MCF 10A (cell line): ENCODE measurements around the gene KITLG. TPM values are rescaled to one million over a fixed set of nuclear protein-coding genes. Genes with fewer than 3 reads are reported as not detected.

Experiments
- BruUV-seq: library from RNA; stranded (reverse); fragments of 400-500 nt; replicated peaks from 2 replicates; lab custom pipeline; 2021; lab: Mats Ljungman, UMichigan
- CTCF ChIA-PET: fragments of 300-600 bp; sonication (Branson Sonifier 250); formaldehyde crosslinking; extraction: SDS; loops from one replicate; lab custom pipeline; 2021; ENCODE audit warnings: antibody characterized with exemption, inconsistent platforms; lab: Yijun Ruan, JAX
- POLR2A ChIA-PET: fragments of 300-600, 350-650 bp; sonication (Branson Sonifier 250); formaldehyde crosslinking; extraction: SDS; loops from one replicate; lab custom pipeline; 2020; ENCODE audit warnings: antibody characterized with exemption, inconsistent platforms; lab: Yijun Ruan, JAX
- DNase-seq: peaks from one replicate; pipeline ENCODE4 v3.0.0-alpha.2; 2018; ENCODE audit not compliant: unreplicated experiment
- H3K27ac Mint-ChIP-seq: one replicate; pipeline ENCODE4 v1.8.0; 2022; ENCODE audit warnings: mild to moderate bottlenecking, low read depth, mixed read lengths; ENCODE audit not compliant: unreplicated experiment
- H3K27me3 Mint-ChIP-seq: one replicate; pipeline ENCODE4 v1.8.0; 2022; ENCODE audit warnings: mixed read lengths; ENCODE audit not compliant: insufficient read depth, unreplicated experiment
- H3K36me3 Mint-ChIP-seq: one replicate; pipeline ENCODE4 v1.8.0; 2022; ENCODE audit warnings: mild to moderate bottlenecking, moderate library complexity, mixed read lengths; ENCODE audit not compliant: insufficient read depth, unreplicated experiment
- H3K4me1 Mint-ChIP-seq: one replicate; pipeline ENCODE4 v1.8.0; 2022; ENCODE audit warnings: mixed read lengths; ENCODE audit not compliant: insufficient read depth, unreplicated experiment
- H3K4me3 Mint-ChIP-seq: one replicate; pipeline ENCODE4 v1.8.0; 2022; ENCODE audit warnings: mild to moderate bottlenecking, moderate library complexity, mixed read lengths; ENCODE audit not compliant: unreplicated experiment
- H3K9me3 Mint-ChIP-seq: one replicate; pipeline ENCODE4 v1.8.0; 2022; ENCODE audit warnings: mixed read lengths; ENCODE audit not compliant: unreplicated experiment
- intact Hi-C: fragments of 100-400 bp; cut with micrococcal nuclease; formaldehyde crosslinking; loops from 2 replicates; pipeline ENCODE4 v1.14.1; 2022
- total RNA-seq: library from RNA; stranded (reverse); gene quantifications from 2 replicates; pipeline ENCODE4 v1.2.3, GENCODE V29; 2022
- TF ChIP-seq, protein P1 (sequence below): fragments of 200-600 bp; IDR thresholded peaks from one replicate; pipeline ENCODE4 v1.8.0; 2022; ENCODE audit warnings: antibody characterized with exemption, mild to moderate bottlenecking; ENCODE audit not compliant: unreplicated experiment

KITLG gene
- total RNA-seq, 1 experiment from 2014 or later: 4.8 TPM

DNA sequence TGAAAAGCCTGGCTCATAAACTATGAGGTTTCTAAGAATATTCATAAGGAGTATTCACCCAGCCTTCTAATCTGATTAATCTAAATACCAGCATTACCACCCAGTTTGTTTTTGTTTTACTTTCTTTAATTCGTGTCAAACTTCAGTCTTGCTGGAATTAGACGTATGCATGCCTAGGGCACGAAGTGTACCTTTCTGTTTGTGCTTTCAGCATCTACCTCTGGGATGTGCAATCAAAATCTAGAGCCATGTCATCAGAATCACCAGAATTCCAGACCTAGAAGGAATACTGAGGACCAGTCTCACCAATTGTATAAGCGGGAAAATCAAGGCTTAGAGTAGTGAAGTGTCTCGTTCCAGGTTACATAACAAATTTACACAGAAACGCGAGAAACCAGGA, 57.3 kb downstream of the KITLG start:
- CTCF ChIA-PET: no interaction called here
- no TSS peak for BruUV-seq
- Mint-ChIP-seq H3K4me1 (peaks cover 11% of the 10 kb centered on the region), H3K27me3 (no peaks in the 10 kb centered on the region), H3K36me3 (peaks cover 6% of the 10 kb centered on the region), H3K4me3 (no peak overlapping the region), H3K27ac (no peak overlapping the region), H3K9me3 (no peaks in the 10 kb centered on the region)
- POLR2A ChIA-PET: interaction anchor here (0.6 kb wide), 1 partner anchor 10 kb away, joined by 3 read pairs; no protein-coding TSS in a partner anchor
- TF ChIP-seq, protein P1, sequence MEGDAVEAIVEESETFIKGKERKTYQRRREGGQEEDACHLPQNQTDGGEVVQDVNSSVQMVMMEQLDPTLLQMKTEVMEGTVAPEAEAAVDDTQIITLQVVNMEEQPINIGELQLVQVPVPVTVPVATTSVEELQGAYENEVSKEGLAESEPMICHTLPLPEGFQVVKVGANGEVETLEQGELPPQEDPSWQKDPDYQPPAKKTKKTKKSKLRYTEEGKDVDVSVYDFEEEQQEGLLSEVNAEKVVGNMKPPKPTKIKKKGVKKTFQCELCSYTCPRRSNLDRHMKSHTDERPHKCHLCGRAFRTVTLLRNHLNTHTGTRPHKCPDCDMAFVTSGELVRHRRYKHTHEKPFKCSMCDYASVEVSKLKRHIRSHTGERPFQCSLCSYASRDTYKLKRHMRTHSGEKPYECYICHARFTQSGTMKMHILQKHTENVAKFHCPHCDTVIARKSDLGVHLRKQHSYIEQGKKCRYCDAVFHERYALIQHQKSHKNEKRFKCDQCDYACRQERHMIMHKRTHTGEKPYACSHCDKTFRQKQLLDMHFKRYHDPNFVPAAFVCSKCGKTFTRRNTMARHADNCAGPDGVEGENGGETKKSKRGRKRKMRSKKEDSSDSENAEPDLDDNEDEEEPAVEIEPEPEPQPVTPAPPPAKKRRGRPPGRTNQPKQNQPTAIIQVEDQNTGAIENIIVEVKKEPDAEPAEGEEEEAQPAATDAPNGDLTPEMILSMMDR: no peak
- intact Hi-C loops: no loop called here
- no peak for DNase-seq

DNA sequence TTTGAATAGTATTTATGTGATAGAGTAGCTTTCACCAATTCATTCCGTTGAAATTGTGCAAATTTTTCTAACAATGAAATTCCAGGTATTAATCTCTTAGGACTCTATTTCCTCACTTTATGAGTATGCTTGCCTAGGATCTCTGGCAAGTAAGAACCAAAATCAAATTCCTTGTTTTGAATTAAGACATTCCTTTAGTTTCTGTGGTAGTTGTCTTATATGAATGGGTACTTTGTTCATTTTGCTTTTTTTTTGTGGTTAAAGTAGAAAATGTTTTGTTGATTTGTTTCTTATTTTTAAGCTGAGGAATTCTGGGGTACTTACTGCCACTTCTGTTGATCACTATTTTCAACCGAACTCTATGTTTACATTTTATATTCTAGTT, 59.8 kb downstream of the KITLG start:
- H3K27ac Mint-ChIP-seq: no peak overlapping the region
- TF ChIP-seq, protein P1: no peak
- no peaks in the 10 kb centered on the region for H3K9me3 Mint-ChIP-seq
- peaks cover 12% of the 10 kb centered on the region for H3K36me3 Mint-ChIP-seq
- peaks cover 11% of the 10 kb centered on the region for H3K4me1 Mint-ChIP-seq
- no peak overlapping the region for H3K4me3 Mint-ChIP-seq
- POLR2A ChIA-PET: interaction anchor here (0.8 to 1.8 kb wide), 4 partner anchors 11 to 222 kb away, joined by 3 to 4 read pairs (median 4); no protein-coding TSS in a partner anchor
- no peak for DNase-seq
- CTCF ChIA-PET: no interaction called here
- no peaks in the 10 kb centered on the region for H3K27me3 Mint-ChIP-seq
- intact Hi-C loops: no loop called here
- BruUV-seq: no TSS peak

DNA sequence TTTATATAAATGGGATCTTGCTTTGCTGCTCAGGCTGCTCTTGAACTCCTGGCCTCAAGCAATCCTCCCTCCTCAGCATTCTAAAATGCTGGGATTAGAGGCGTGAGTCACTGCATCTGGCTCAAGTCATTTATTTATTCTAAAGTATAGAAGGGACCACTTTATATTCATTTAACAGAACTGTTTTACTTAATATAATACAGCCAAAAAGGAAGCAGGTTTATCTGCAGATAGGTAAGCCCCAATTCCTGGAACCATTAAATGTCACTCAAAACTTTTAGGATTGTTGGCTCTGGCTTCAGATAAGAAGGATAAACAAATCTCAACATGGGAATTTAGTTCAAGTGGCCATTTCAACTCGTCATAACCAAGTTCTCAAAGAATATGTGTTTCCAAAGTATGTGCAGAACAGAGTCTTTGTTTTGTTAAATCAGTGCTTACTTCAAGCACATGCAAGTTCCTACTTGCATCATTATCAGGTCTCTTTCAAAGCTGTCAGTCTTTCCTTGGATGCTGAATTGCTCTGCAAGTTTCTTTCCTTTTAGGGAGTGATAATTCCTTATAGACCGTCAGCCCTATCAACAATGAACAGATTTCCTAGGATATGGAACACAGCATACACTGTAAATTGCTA, 60.4 kb downstream of the KITLG start:
- Mint-ChIP-seq H3K36me3 (peaks cover 12% of the 10 kb centered on the region), H3K4me1 (peaks cover 11% of the 10 kb centered on the region), H3K9me3 (no peaks in the 10 kb centered on the region), H3K4me3 (no peak overlapping the region), H3K27me3 (no peaks in the 10 kb centered on the region), H3K27ac (no peak overlapping the region)
- no TSS peak for BruUV-seq
- ChIA-PET CTCF (no interaction called here), POLR2A (interaction anchor here (0.8 to 1.8 kb wide), 5 partner anchors 11 to 222 kb away, joined by 3 to 4 read pairs (median 3); no protein-coding TSS in a partner anchor)
- TF ChIP-seq, protein P1: no peak
- no peak for DNase-seq
- intact Hi-C loops: no loop called here

DNA sequence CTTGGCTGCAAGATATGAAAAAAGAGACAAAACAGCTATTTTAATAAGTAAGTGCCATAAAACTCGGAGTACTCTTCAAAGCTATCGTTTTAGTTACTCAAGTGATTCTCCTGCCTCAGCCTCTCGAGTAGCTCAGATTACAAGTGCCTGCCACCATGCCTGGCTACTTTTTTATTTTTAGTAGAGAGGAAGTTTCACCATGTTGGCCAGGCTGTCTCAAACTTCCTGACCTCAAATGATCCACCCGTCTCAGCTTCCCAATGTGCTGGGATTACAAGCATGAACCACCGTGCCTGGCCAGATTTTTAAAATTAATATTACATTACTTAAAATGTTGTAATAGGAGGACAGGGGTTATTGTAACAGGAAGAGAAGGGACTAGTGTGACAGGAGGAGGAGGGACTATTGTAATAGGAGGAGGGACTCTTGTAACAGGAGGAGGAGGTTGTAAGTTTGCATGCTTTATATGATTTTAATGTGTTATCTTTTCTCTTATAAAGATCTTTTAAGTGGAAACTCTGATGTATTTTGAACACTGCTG, 61.3 kb downstream of the KITLG start:
- peaks cover 12% of the 10 kb centered on the region for H3K36me3 Mint-ChIP-seq
- no peaks in the 10 kb centered on the region for H3K27me3 Mint-ChIP-seq
- TF ChIP-seq, protein P1: no peak
- ChIA-PET POLR2A (interaction anchor here (0.9 to 1.8 kb wide), 5 partner anchors 10 to 35 kb away, joined by 3 to 4 read pairs (median 3); no protein-coding TSS in a partner anchor), CTCF (interaction anchor here (0.6 to 0.9 kb wide), 3 partner anchors 63 to 133 kb away, joined by 3 to 4 read pairs (median 3); no protein-coding TSS in a partner anchor)
- no TSS peak for BruUV-seq
- no peak overlapping the region for H3K4me3 Mint-ChIP-seq
- no peaks in the 10 kb centered on the region for H3K9me3 Mint-ChIP-seq
- no peak for DNase-seq
- intact Hi-C loops: no loop called here
- H3K27ac Mint-ChIP-seq: no peak overlapping the region
- peaks cover 11% of the 10 kb centered on the region for H3K4me1 Mint-ChIP-seq
